ENCODE results near the gene HNRNPC. TPM values are rescaled to one million over a fixed set of nuclear protein-coding genes. Genes with fewer than 3 reads are reported as not detected.
A peak's percentile ranks its signal among the peaks of the same experiment; 100 is the strongest.

Gene HNRNPC
- total and polyA plus RNA-seq, 10 of the 15 experiments (the other 5 are each of a cell fraction or from before 2014, with no cell fraction given), result 679 to 1,492 (median 1,262) TPM

DNA sequence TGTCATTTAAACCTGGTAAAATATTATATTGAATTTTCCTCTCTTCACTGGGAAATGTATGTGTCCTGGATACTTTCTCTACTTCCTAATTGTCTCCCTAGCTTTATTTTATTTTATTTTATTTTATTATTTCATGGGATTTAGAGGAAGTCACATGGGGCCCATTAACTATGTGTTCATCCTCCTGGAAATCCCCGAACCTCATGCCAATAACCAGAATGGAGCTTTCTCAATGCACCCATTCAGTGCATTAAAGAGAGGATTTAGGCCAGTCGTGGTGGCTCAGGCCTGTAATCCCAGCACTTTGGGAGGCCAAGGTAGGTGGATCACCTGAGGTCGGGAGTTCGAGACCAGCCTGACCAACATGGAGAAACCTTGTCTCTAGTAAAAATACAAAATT is 9.4 kb upstream of the HNRNPC start:
- intact Hi-C loops (cut with micrococcal nuclease; ENCODE audit: unreplicated experiment), result no loop called here
- FAIRE-seq, result no peak
- Histone ChIP-seq H3K36me3 (ENCODE audit: control insufficient read depth in 2 of 2, insufficient read depth in 2 of 2, low read length in 1 of 2) (no peaks in the 10 kb centered on the region), H3K4me3 (no peak overlapping the region), H3K9me3 (replicated peaks; ENCODE audit: control insufficient read depth, insufficient read depth, low read length) (no peaks in the 10 kb centered on the region), H3K4me1 (ENCODE audit: control insufficient read depth, insufficient read depth, low read length) (no peaks in the 10 kb centered on the region), H3K9ac (ENCODE audit: control insufficient read depth, insufficient read depth, low read length) (no peak overlapping the region), H2AFZ (ENCODE audit: control insufficient read depth, low read depth, low read length) (no peak overlapping the region), H3K79me2 (ENCODE audit: control insufficient read depth, insufficient read depth, low read length) (no peaks in the 10 kb centered on the region), H4K20me1 (ENCODE audit: control insufficient read depth, insufficient read depth) (no peaks in the 10 kb centered on the region), H3K27me3 (replicated peaks in 1 of 2; ENCODE audit: control insufficient read depth in 2 of 2, insufficient read depth in 2 of 2, low read length in 1 of 2) (no peaks in the 10 kb centered on the region), H3K27ac (ENCODE audit: control insufficient read depth, insufficient read depth) (no peak overlapping the region), H3K4me2 (ENCODE audit: control insufficient read depth, insufficient read depth) (no peak overlapping the region)
- DNase-seq (ENCODE audit: low read depth, low spot score), result no peak
- ChIA-PET RAD21 (ENCODE audit: unreplicated experiment) (interaction anchor here (0.7 kb wide), 5 partner anchors 9 to 30 kb away, joined by 3 read pairs; no protein-coding TSS in a partner anchor), POLR2A (interaction anchor here (0.7 kb wide), 3 partner anchors 12 to 162 kb away, joined by 4 to 6 read pairs (median 4); no protein-coding TSS in a partner anchor), SMC1A (ENCODE audit: uncharacterized antibody, unreplicated experiment) (interaction anchor here (1.0 to 1.5 kb wide), 5 partner anchors 14 to 47 kb away, joined by 3 to 5 read pairs (median 4); no protein-coding TSS in a partner anchor), CTCF (interaction anchor here (0.7 to 1.1 kb wide), 4 partner anchors 11 to 141 kb away, joined by 3 to 6 read pairs (median 3); no protein-coding TSS in a partner anchor)
- 68% methylated on average over 4 of the region's 4 CpGs for WGBS (ENCODE audit: insufficient coverage, insufficient replicate concordance, low lambda C conversion rate, missing lambda C conversion rate)
- BruUV-seq (replicated peaks), result no TSS peak
- no peak for TF ChIP-seq SMAD5 (IDR thresholded peaks at IDR 0.05; ENCODE audit: low read depth)
- TF ChIP-seq RAD51 (IDR thresholded peaks at IDR 0.05), result 0 out of 2 replicates have a peak, but pooled peaks have one; percentile 27
- TF ChIP-seq RBBP5 (conservative IDR thresholded peaks at IDR 0.05), result no peak
- TF ChIP-seq IKZF1 (conservative IDR thresholded peaks at IDR 0.05), result no peak
- no peak for TF ChIP-seq RUNX3 (IDR thresholded peaks at IDR 0.05; ENCODE audit: low read length)
- TF ChIP-seq SPI1 (IDR thresholded peaks at IDR 0.05; ENCODE audit: borderline replicate concordance, insufficient read depth, low read depth, low read length), result no peak
- TF ChIP-seq BMI1 (IDR thresholded peaks at IDR 0.05; ENCODE audit: borderline replicate concordance), result no peak
- in situ Hi-C loops (cut with MboI), result no loop called here
- peak; percentile 83 for ATAC-seq

DNA sequence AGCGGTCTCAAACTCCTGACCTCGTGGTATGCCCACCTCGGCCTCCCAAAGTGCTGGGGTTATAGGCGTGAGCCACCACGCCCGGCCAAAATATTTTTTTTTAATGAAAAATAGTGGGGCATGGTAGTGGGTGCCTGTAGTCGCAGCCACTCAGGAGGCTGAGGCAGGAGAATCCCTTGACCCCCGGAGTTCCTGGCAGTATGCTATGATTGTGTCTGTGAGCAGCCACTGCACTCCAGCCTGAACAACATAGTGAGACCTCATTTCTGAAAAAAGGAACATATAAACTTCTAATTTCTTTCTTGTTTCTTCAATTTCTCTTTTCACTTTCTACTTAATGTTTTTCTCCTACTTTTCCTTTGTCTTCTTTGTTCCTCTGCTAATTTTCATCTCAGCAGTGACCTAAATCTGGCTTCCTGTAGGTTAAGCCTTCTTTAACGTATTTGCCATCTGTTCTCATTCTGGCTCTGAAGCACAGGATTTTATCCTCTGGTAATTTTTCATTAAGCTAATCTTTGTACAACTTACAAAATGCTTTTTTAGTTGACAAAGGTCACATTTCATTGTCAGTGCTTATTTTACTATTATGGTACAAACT is 6.1 kb upstream of the HNRNPC start:
- in situ Hi-C loops (cut with MboI) (no loop called here), intact Hi-C loops (cut with micrococcal nuclease; ENCODE audit: unreplicated experiment) (no loop called here)
- H3K4me1 ChIP-seq (ENCODE audit: control insufficient read depth, insufficient read depth, low read length), result peaks cover 2% of the 10 kb centered on the region; the same call in 1 of the 2 replicates
- DNase-seq (ENCODE audit: low read depth, low spot score) (no peak), ATAC-seq (no peak), FAIRE-seq (no peak)
- H3K9me3 ChIP-seq (replicated peaks; ENCODE audit: control insufficient read depth, insufficient read depth, low read length), result no peaks in the 10 kb centered on the region
- ChIA-PET POLR2A (no interaction called here), SMC1A (ENCODE audit: uncharacterized antibody, unreplicated experiment) (interaction anchor here (0.7 to 1.9 kb wide), 3 partner anchors 8 to 24 kb away, joined by 3 to 5 read pairs (median 3); no protein-coding TSS in a partner anchor), RAD21 (ENCODE audit: unreplicated experiment) (interaction anchor here (0.7 to 1.9 kb wide), 3 partner anchors 11 to 32 kb away, joined by 3 to 7 read pairs (median 3); no protein-coding TSS in a partner anchor), CTCF (no interaction called here)
- H4K20me1 ChIP-seq (ENCODE audit: control insufficient read depth, insufficient read depth), result no peaks in the 10 kb centered on the region
- WGBS (ENCODE audit: insufficient coverage, insufficient replicate concordance, low lambda C conversion rate, missing lambda C conversion rate), result 71% methylated on average over 9 of the region's 9 CpGs
- H2AFZ ChIP-seq (ENCODE audit: control insufficient read depth, low read depth, low read length), result no peak overlapping the region
- H3K79me2 ChIP-seq (ENCODE audit: control insufficient read depth, insufficient read depth, low read length), result no peaks in the 10 kb centered on the region
- H3K36me3 ChIP-seq (ENCODE audit: control insufficient read depth in 2 of 2, insufficient read depth in 2 of 2, low read length in 1 of 2), result no peaks in the 10 kb centered on the region
- no peak overlapping the region for H3K4me2 ChIP-seq (ENCODE audit: control insufficient read depth, insufficient read depth)
- no peaks in the 10 kb centered on the region for H3K27me3 ChIP-seq (replicated peaks in 1 of 2; ENCODE audit: control insufficient read depth in 2 of 2, insufficient read depth in 2 of 2, low read length in 1 of 2)
- BruUV-seq (replicated peaks), result no TSS peak
- H3K9ac ChIP-seq (ENCODE audit: control insufficient read depth, insufficient read depth, low read length), result no peak overlapping the region
- H3K4me3 ChIP-seq, result no peak overlapping the region
- no peak overlapping the region for H3K27ac ChIP-seq (ENCODE audit: control insufficient read depth, insufficient read depth)
- TF ChIP-seq RBBP5 (conservative IDR thresholded peaks at IDR 0.05) (no peak), ZNF384 (IDR thresholded peaks at IDR 0.05; ENCODE audit: borderline replicate concordance, low read depth, low read length) (no peak), TCF7 (IDR thresholded peaks at IDR 0.05; ENCODE audit: borderline replicate concordance) (no peak), SIN3A (IDR thresholded peaks at IDR 0.05; ENCODE audit: low read depth, low read length) (no peak), RB1 (IDR thresholded peaks at IDR 0.05; ENCODE audit: borderline replicate concordance) (no peak), GABPA (IDR thresholded peaks at IDR 0.05; ENCODE audit: low read depth) (no peak), ZNF274 (IDR thresholded peaks at IDR 0.05; ENCODE audit: insufficient read depth, insufficient read length) (no peak), SREBF2 (IDR thresholded peaks at IDR 0.05; ENCODE audit: low read length) (no peak), NR2F1 (conservative IDR thresholded peaks at IDR 0.05) (no peak)
- TF ChIP-seq, protein P1, sequence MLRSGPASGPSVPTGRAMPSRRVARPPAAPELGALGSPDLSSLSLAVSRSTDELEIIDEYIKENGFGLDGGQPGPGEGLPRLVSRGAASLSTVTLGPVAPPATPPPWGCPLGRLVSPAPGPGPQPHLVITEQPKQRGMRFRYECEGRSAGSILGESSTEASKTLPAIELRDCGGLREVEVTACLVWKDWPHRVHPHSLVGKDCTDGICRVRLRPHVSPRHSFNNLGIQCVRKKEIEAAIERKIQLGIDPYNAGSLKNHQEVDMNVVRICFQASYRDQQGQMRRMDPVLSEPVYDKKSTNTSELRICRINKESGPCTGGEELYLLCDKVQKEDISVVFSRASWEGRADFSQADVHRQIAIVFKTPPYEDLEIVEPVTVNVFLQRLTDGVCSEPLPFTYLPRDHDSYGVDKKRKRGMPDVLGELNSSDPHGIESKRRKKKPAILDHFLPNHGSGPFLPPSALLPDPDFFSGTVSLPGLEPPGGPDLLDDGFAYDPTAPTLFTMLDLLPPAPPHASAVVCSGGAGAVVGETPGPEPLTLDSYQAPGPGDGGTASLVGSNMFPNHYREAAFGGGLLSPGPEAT (IDR thresholded peaks at IDR 0.05; ENCODE audit: low read depth), result no peak
- TF ChIP-seq, protein P2, sequence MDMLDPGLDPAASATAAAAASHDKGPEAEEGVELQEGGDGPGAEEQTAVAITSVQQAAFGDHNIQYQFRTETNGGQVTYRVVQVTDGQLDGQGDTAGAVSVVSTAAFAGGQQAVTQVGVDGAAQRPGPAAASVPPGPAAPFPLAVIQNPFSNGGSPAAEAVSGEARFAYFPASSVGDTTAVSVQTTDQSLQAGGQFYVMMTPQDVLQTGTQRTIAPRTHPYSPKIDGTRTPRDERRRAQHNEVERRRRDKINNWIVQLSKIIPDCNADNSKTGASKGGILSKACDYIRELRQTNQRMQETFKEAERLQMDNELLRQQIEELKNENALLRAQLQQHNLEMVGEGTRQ (IDR thresholded peaks at IDR 0.05; ENCODE audit: borderline replicate concordance, low read depth, low read length), result no peak

Data from GM12878 (cell line).